GM23248 (cell line): ENCODE measurements around the gene MRPL37. TPM values are rescaled to one million over a fixed set of nuclear protein-coding genes. Genes with fewer than 3 reads are reported as not detected.
"Not testable (repeated sequence)": the region's sequence is repeated elsewhere in the genome, so short reads cannot be mapped to it uniquely, and the experiment has no call there.

Source experiments
- DNase-seq: peaks from one replicate; pipeline ENCODE4 v3.0.0-alpha.2; 2015
- H2AFZ ChIP-seq: fragments of 200-600 bp; sonication (generic); 2 replicates; pipeline ENCODE4 v1.6.1; 2016; ENCODE audit warnings: antibody characterized with exemption
- H3F3A ChIP-seq: fragments of 200-600 bp; sonication (generic); 2 replicates; pipeline ENCODE4 v1.6.1; 2016; ENCODE audit warnings: mild to moderate bottlenecking, antibody characterized with exemption, mixed run types; ENCODE audit not compliant: insufficient read depth
- H3K27ac ChIP-seq: fragments of 200-600 bp; sonication (generic); 2 replicates; pipeline ENCODE4 v1.5.1; 2016; ENCODE audit warnings: mild to moderate bottlenecking
- H3K27me3 ChIP-seq: fragments of 200-600 bp; sonication (generic); replicated peaks from 2 replicates; pipeline ENCODE4 v1.6.1; 2016; ENCODE audit warnings: mild to moderate bottlenecking; ENCODE audit not compliant: insufficient read depth
- H3K36me3 ChIP-seq: fragments of 200-600 bp; sonication (generic); 2 replicates; pipeline ENCODE4 v1.6.1; 2016; ENCODE audit warnings: low read depth, mild to moderate bottlenecking
- H3K4me1 ChIP-seq: fragments of 200-600 bp; sonication (generic); 2 replicates; pipeline ENCODE4 v1.6.1; 2016; ENCODE audit warnings: mild to moderate bottlenecking; ENCODE audit not compliant: insufficient read depth
- H3K4me2 ChIP-seq: fragments of 200-600 bp; sonication (generic); one replicate; pipeline ENCODE4 v1.6.1; 2016; ENCODE audit warnings: mild to moderate bottlenecking; ENCODE audit not compliant: unreplicated experiment
- H3K4me3 ChIP-seq: fragments of 200-600 bp; sonication (generic); 2 replicates; pipeline ENCODE4 v1.5.1; 2016; ENCODE audit warnings: mild to moderate bottlenecking
- H3K79me2 ChIP-seq: fragments of 200-600 bp; sonication (generic); 2 replicates; pipeline ENCODE4 v1.6.1; 2016; ENCODE audit warnings: mild to moderate bottlenecking; ENCODE audit not compliant: insufficient read depth
- H3K9ac ChIP-seq: fragments of 200-600 bp; sonication (generic); 2 replicates; pipeline ENCODE4 v1.6.1; 2016; ENCODE audit warnings: mild to moderate bottlenecking
- H3K9me2 ChIP-seq: fragments of 200-600 bp; sonication (generic); 2 replicates; pipeline ENCODE4 v1.6.1; 2016; ENCODE audit warnings: mixed run types, mild to moderate bottlenecking, moderate library complexity; ENCODE audit not compliant: insufficient read depth
- H3K9me3 ChIP-seq: fragments of 200-600 bp; sonication (generic); one replicate; pipeline ENCODE4 v1.6.1; 2017; ENCODE audit warnings: low read depth
- H4K20me1 ChIP-seq: fragments of 200-600 bp; sonication (generic); 2 replicates; pipeline ENCODE4 v1.6.0; 2016; ENCODE audit not compliant: insufficient read depth
- EZH2 ChIP-seq: fragments of 200-600 bp; sonication (generic); IDR thresholded peaks from 2 replicates; pipeline ENCODE4 v1.6.1; 2018; ENCODE audit warnings: antibody characterized with exemption, mild to moderate bottlenecking; ENCODE audit not compliant: insufficient read depth, poor library complexity, severe bottlenecking
- EZH2phosphoT487 ChIP-seq: fragments of 200-600 bp; sonication (generic); IDR thresholded peaks from 2 replicates; pipeline ENCODE4 v1.6.1; 2018; ENCODE audit warnings: antibody characterized with exemption, moderate library complexity, mild to moderate bottlenecking, low read depth; ENCODE audit not compliant: insufficient read depth
- WGBS, 2 experiments: methylation state at CpG; one replicate each; pipeline ENCODE4 v1.1.6; 2015 to 2017; ENCODE audit warnings: low lambda C conversion rate in 2 of 2, low coverage in 1 of 2; ENCODE audit errors: missing lambda C conversion rate in 2 of 2; 5-methylcytosine and 5-hydroxymethylcytosine counted together
- in situ Hi-C: fragments of 300-500 bp; cut with MboI; formaldehyde crosslinking; loops from 2 replicates; pipeline ENCODE4 v1.15.0; 2020
- polyA plus RNA-seq: library from polyadenylated mRNA; unstranded; fragments of >200 nt; fragmentation: Nextera tagmentation; extraction: Ambion mirVana; gene quantifications from 2 replicates; pipeline ENCODE4 v1.2.1, GENCODE V29; 2016
- total RNA-seq: library from RNA; depleted of rRNA; stranded (reverse); fragments of >200 nt; shearing (Covaris generic); gene quantifications from 2 replicates; pipeline ENCODE4 v1.2.3, GENCODE V29; 2014

The MRPL37 gene
- total and polyA plus RNA-seq, 2 experiments from 2014 or later: 91.3 to 113 TPM

GRCh38 chr1:54160351-54160750 is 39.6 kb upstream of the MRPL37 start:
- TF ChIP-seq EZH2phosphoT487: no peak
- no peak for TF ChIP-seq EZH2
- no peak overlapping the region for H3K27ac ChIP-seq
- no peaks in the 10 kb centered on the region for H4K20me1 ChIP-seq
- no peaks in the 10 kb centered on the region for H3F3A ChIP-seq
- no peaks in the 10 kb centered on the region for H3K4me1 ChIP-seq
- no peaks in the 10 kb centered on the region for H3K9me2 ChIP-seq
- 42 to 54% methylated on average over 3 of the region's 3 CpGs for WGBS, 2 experiments
- in situ Hi-C loops: no loop called here
- H2AFZ ChIP-seq: no peak overlapping the region
- DNase-seq: no peak
- H3K27me3 ChIP-seq: no peaks in the 10 kb centered on the region
- no peak overlapping the region for H3K9ac ChIP-seq
- H3K36me3 ChIP-seq: no peaks in the 10 kb centered on the region
- H3K79me2 ChIP-seq: no peaks in the 10 kb centered on the region
- H3K9me3 ChIP-seq: no peaks in the 10 kb centered on the region
- no peak overlapping the region for H3K4me3 ChIP-seq
- no peak overlapping the region for H3K4me2 ChIP-seq

- Histone ChIP-seq H3K9ac (no peak overlapping the region), H3K4me1 (no peaks in the 10 kb centered on the region), H4K20me1 (no peaks in the 10 kb centered on the region), H3K27me3 (no peaks in the 10 kb centered on the region), H2AFZ (no peak overlapping the region), H3F3A (no peaks in the 10 kb centered on the region), H3K9me3 (no peaks in the 10 kb centered on the region), H3K36me3 (no peaks in the 10 kb centered on the region), H3K9me2 (no peaks in the 10 kb centered on the region), H3K27ac (no peak overlapping the region), H3K79me2 (no peaks in the 10 kb centered on the region), H3K4me2 (no peak overlapping the region), H3K4me3 (no peak overlapping the region)
- in situ Hi-C loops: no loop called here
- WGBS, 2 experiments: 76 to 79% methylated on average over 6 of the region's 6 CpGs
- DNase-seq: no peak
- no peak for TF ChIP-seq EZH2
- TF ChIP-seq EZH2phosphoT487: no peak
Measured at GRCh38 chr1:54161495-54162168, 38.3 kb upstream of the MRPL37 start.

DNA sequence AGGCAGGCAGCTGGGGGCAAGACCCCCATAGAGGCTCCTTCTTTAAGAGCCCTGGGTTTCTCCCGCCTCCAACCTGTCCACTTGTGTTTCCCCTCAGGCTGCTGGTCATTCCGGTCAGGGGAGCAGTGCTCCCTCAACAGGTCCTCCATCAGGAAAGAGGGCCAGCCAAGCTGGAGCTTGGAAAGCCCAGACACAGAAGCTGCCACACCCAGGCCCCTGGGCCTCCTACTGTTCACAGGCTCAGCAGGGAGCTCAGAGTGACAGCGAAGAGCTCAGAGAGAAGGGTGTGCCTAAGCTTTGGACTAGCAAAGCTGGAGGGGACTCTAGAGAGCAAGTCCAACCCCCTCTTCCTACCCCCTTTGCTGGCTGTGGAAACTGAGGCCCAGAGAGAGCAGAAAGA is 36.9 kb upstream of the MRPL37 start:
- Histone ChIP-seq H3K4me2 (no peak overlapping the region), H3K9me3 (no peaks in the 10 kb centered on the region), H3K4me3 (no peak overlapping the region), H3K27me3 (no peaks in the 10 kb centered on the region), H4K20me1 (no peaks in the 10 kb centered on the region), H3K4me1 (no peaks in the 10 kb centered on the region), H3K27ac (no peak overlapping the region), H3K9ac (no peak overlapping the region), H3K9me2 (no peaks in the 10 kb centered on the region), H2AFZ (no peak overlapping the region), H3K79me2 (no peaks in the 10 kb centered on the region), H3F3A (peaks cover 9% of the 10 kb centered on the region; the same call in 1 of the 2 replicates), H3K36me3 (no peaks in the 10 kb centered on the region)
- 58 to 67% methylated on average over 3 of the region's 3 CpGs for WGBS, 2 experiments
- in situ Hi-C loops: no loop called here
- TF ChIP-seq EZH2phosphoT487: no peak
- TF ChIP-seq EZH2: no peak
- no peak for DNase-seq

DNA sequence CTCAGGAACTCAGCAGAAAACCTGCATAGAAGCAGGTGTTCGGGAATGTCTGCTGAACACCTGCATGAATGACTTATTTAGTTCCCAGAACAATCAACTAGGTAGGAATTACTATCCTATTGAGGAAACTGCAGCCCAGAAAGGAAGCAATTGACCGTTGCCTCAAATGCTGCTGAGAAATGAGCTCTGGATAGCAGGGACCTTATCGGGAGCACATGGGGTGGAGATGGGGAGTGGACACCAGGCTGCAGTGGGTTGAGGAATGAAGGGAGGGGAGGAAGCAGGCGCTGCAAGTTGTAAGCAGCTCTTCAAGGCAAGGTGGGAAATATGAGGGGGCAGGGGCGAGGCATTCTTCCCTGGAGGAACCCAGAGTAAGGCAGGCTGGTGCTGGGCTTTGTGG is 36.4 kb upstream of the MRPL37 start:
- Histone ChIP-seq H3K36me3 (no peaks in the 10 kb centered on the region), H4K20me1 (no peaks in the 10 kb centered on the region), H3F3A (peaks cover 9% of the 10 kb centered on the region; the same call in 1 of the 2 replicates), H3K27ac (no peak overlapping the region), H3K9ac (no peak overlapping the region), H3K4me3 (no peak overlapping the region), H3K4me1 (no peaks in the 10 kb centered on the region), H3K27me3 (no peaks in the 10 kb centered on the region), H3K79me2 (no peaks in the 10 kb centered on the region), H3K4me2 (no peak overlapping the region), H3K9me2 (no peaks in the 10 kb centered on the region), H2AFZ (no peak overlapping the region), H3K9me3 (no peaks in the 10 kb centered on the region)
- no peak for DNase-seq
- in situ Hi-C loops: no loop called here
- no peak for TF ChIP-seq EZH2
- no peak for TF ChIP-seq EZH2phosphoT487
- WGBS, 2 experiments: 79 to 85% methylated on average over 4 to 5 of the region's 5 CpGs

DNA sequence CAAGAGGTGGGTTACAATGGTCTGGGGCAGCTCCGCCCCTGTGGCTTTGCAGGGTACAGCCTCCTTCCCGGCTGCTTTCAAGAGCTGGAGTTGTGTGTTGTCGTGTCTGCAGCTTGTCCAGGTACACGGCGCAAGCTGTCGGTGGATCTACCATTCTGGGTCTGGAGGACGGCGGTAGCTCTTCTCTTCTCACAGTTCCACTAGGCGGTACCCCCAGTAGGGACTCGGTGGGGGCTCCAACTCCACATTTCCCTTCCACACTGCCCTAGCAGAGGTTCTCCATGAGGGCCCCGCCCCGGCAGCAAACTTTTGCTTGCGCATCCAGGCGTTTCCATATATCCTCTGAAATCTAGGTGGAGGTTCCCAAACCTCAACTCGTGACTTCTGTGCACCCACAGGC is 34.8 kb upstream of the MRPL37 start:
- Histone ChIP-seq H3K9me2 (no peaks in the 10 kb centered on the region), H3K79me2 (no peaks in the 10 kb centered on the region), H3K4me1 (no peaks in the 10 kb centered on the region), H3K4me2 (no peak overlapping the region), H2AFZ (no peak overlapping the region), H3K27ac (no peak overlapping the region), H4K20me1 (no peaks in the 10 kb centered on the region), H3K27me3 (no peaks in the 10 kb centered on the region), H3K9me3 (no peaks in the 10 kb centered on the region), H3K4me3 (no peak overlapping the region), H3K36me3 (no peaks in the 10 kb centered on the region), H3K9ac (no peak overlapping the region), H3F3A (peaks cover 9% of the 10 kb centered on the region; the same call in 1 of the 2 replicates)
- 86 to 87% methylated on average over 15 of the region's 15 CpGs for WGBS, 2 experiments
- in situ Hi-C loops: no loop called here
- TF ChIP-seq EZH2phosphoT487: no peak
- no peak for TF ChIP-seq EZH2
- DNase-seq: no peak

- H3K79me2 ChIP-seq, H3K4me1 ChIP-seq, H3K9me3 ChIP-seq, H3K9me2 ChIP-seq, H3F3A ChIP-seq, H3K27me3 ChIP-seq, DNase-seq, H4K20me1 ChIP-seq, in situ Hi-C loops, H3K36me3 ChIP-seq, H3K4me2 ChIP-seq, H2AFZ ChIP-seq, H3K27ac ChIP-seq, H3K4me3 ChIP-seq, H3K9ac ChIP-seq: not testable (repeated sequence)
- WGBS, 2 experiments: 83 to 86% methylated on average over 8 of the region's 8 CpGs
Measured at GRCh38 chr1:54166357-54166756, 33.6 kb upstream of the MRPL37 start.
